Neural cell (in vitro differentiated cells): Measurements from ENCODE around the gene ACTR10.

Experiments used
- EZH2 ChIP-seq: fragments of 200-600, 300-800 bp; shearing (Covaris generic), sonication (generic); IDR thresholded peaks from 2 replicates; pipeline ENCODE4 v1.6.1; 2014; ENCODE audit warnings: antibody characterized with exemption, low read length, borderline replicate concordance, mild to moderate bottlenecking; ENCODE audit not compliant: insufficient read depth, poor library complexity, severe bottlenecking
- RAD21 ChIP-seq: fragments of 450-650 bp; conservative IDR thresholded peaks from 2 replicates; pipeline ENCODE4 v1.6.1; 2014; ENCODE audit warnings: antibody characterized with exemption, mild to moderate bottlenecking, moderate library complexity
- TAF1 ChIP-seq: IDR thresholded peaks from 2 replicates; pipeline ENCODE4 v1.6.1; 2012; ENCODE audit warnings: low read depth

DNA sequence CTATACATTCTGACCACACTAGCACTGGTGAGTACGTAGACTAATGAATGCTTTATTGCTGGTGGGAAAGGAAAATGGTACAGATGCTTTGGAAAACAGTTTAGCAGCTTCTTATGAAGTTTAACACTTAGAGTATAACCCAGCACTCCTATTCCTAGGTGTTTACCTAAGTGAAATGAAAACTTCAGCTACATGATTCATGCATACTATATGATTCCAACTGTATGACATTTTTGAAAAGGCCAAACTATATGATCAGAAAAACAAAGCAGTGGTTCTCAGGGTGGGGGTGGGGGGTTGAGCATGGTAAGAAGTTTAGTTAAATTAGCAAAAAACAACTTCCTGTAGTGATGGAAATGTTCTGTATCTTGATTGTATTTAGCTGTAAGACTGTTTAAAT lies 76.3 kb downstream of the ACTR10 start:
- no peak for TF ChIP-seq TAF1
- TF ChIP-seq RAD21: no peak
- no peak for TF ChIP-seq EZH2
